SHP77 treated with DMSO at 0.1 percent for 48 hours (cell line): ENCODE data around the gene SRC.
"Not testable (repeated sequence)": the region's sequence is repeated elsewhere in the genome, so short reads cannot be mapped to it uniquely, and the experiment has no call there.

Source experiments
- DNase-seq: peaks from one replicate; lab custom pipeline; 2025; lab: John Stamatoyannopoulos, UW

SRC gene

GRCh38 chr20:37336369-37337207, 9.4 kb upstream of the SRC start:
- no peak for DNase-seq

GRCh38 chr20:37337208-37337991, 8.5 kb upstream of the SRC start:
- DNase-seq = no peak

- DNase-seq = not testable (repeated sequence)
These were observed 7.6 kb upstream of the SRC start for GRCh38 chr20:37338380-37338779.

GRCh38 chr20:37339208-37339607, 6.7 kb upstream of the SRC start:
- DNase-seq = no peak

- DNase-seq = not testable (repeated sequence)
These were observed 6.2 kb upstream of the SRC start for GRCh38 chr20:37339764-37340109.

- no peak for DNase-seq
These were observed 4.9 kb upstream of the SRC start for GRCh38 chr20:37340998-37341397.

- no peak for DNase-seq
These were observed 4.3 kb upstream of the SRC start for GRCh38 chr20:37341632-37342031.

GRCh38 chr20:37342231-37343177, 3.4 kb upstream of the SRC start:
- no peak for DNase-seq

GRCh38 chr20:37343212-37343993, 2.5 kb upstream of the SRC start:
- DNase-seq = no peak

- no peak for DNase-seq
These were observed 2.0 kb upstream of the SRC start for GRCh38 chr20:37343994-37344355.

- DNase-seq = no peak
These were observed 1.2 kb upstream of the SRC start for GRCh38 chr20:37344506-37345338.

GRCh38 chr20:37346236-37346534, 245 bp downstream of the SRC start:
- DNase-seq = no peak

GRCh38 chr20:37346535-37347346, 801 bp downstream of the SRC start:
- DNase-seq = no peak

GRCh38 chr20:37347347-37347823, 1.4 kb downstream of the SRC start:
- DNase-seq = no peak

GRCh38 chr20:37347891-37348791, 2.2 kb downstream of the SRC start:
- DNase-seq = no peak

- DNase-seq = no peak
These were observed 3.0 kb downstream of the SRC start for GRCh38 chr20:37348792-37349516.

GRCh38 chr20:37349517-37350491, 3.9 kb downstream of the SRC start:
- DNase-seq = no peak
